ENCODE results near the gene NDST1.

DNA sequence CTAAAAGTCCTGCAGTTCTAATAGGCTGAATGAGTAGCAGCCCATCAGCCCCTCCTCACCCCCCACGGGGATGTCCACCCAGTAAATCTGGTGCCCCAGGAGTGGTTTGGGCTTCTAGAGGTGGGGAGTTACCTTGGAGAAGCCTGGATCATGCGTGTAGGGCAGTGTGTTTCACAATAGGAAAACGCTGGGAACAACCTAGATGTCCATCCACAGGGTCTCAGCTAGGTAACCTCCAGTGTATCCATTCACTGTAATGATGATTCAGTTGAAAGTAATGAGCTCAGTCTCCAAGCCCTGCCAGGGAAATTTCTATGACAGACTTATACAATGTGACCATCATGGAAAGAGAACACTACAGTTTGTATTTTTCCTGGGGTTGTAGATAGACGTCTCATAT lies 51.8 kb downstream of the NDST1 start:
- TF ChIP-seq CTCF (IDR thresholded peaks at IDR 0.05; ENCODE audit: low read length), result no peak
- TF ChIP-seq EZH2 (IDR thresholded peaks at IDR 0.05; ENCODE audit: borderline replicate concordance, low read length), result no peak
